Iris pigment epithelial cell (primary cell): Measurements from ENCODE around the gene CIBAR2.

Experiments
- DNase-seq: peaks from one replicate; pipeline ENCODE4 v3.0.0-alpha.2; 2011; ENCODE audit warnings: low read depth

CIBAR2 gene

DNA sequence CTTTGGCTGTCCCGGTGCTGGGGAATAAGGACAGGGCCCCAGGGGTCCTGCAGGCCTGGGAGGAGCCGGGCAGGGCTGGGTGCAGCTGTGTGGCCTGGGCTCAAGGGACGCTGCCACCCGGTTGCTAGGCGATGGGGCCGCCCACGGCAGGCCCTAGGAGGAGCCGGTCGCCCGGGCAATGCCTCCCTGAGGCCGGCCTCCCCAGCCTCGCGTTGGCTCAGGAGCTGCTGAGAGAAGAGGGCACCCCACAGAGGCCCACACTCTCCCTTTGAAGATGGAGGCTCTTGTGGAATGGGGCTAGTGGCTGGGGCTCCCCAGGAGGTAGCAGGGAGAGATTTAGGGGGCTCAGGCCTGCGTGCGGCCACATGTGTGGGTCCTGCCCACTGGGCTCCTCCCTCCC, at the start of gene CIBAR2:
CIBAR2 (minus strand) TSS at position 109 of the 400 bp plus-strand sequence. CDS start 120 bp downstream, outside the sequence.
- no peak for DNase-seq

DNA sequence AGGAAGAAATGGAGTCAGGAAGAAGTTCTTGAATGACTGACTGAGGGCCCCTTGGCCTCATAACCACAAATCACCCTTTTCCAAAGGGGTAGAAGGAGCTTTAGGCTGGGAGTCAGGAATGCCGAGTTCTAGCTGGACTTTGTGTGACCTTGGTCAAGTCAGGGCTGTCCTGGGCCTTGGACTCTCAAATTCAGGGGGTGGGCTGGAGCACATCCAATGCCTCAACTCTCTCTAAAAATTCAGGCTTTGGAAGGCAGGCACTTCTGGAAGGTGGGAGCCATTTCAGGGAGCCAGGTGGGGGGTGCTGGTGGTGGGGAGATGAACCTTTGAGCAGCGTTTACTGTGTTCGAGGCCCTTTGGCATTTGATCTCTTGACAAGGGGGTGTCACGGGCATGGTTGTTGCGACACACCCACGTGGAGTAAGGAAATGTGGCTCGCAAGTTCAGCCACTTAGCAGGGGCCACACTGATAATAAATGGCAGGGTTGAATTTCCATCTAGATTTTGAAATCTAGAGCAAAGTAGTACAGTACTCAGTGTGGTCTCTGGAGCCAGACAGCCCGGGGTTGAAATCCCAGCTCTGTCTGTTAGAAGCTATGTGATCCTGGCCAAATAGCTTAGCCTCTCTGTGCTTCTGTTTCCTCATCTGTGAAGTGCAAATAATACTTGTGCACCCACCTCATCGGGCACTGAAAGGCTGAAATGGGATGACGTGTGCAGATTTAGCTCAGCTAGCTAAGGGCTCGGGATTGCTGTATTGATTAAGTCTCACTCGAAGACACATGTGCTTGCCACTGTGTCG, 47.1 kb upstream of the CIBAR2 start:
- no peak for DNase-seq

DNA sequence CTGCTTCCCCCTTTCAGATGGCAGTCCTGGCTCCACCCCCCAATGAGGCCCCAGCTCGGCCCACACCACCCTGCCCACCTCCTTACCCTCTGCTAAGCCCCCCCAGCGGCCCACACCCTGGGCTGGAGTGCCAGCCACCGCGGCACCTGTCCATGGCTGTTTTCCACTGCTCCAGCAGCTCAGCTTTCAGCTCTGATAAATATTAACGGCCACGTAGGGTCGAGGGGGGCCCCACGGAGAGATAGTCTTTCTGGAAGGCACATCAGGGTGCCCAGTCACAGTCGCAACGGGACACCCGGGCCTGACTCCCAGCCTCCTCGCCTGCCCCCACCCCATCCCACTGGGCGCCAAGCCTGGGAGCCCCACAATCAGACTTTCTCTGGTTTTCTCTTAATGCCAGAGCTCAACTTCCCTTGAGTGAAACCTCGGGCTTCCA, 46.5 kb upstream of the CIBAR2 start:
- no peak for DNase-seq

DNA sequence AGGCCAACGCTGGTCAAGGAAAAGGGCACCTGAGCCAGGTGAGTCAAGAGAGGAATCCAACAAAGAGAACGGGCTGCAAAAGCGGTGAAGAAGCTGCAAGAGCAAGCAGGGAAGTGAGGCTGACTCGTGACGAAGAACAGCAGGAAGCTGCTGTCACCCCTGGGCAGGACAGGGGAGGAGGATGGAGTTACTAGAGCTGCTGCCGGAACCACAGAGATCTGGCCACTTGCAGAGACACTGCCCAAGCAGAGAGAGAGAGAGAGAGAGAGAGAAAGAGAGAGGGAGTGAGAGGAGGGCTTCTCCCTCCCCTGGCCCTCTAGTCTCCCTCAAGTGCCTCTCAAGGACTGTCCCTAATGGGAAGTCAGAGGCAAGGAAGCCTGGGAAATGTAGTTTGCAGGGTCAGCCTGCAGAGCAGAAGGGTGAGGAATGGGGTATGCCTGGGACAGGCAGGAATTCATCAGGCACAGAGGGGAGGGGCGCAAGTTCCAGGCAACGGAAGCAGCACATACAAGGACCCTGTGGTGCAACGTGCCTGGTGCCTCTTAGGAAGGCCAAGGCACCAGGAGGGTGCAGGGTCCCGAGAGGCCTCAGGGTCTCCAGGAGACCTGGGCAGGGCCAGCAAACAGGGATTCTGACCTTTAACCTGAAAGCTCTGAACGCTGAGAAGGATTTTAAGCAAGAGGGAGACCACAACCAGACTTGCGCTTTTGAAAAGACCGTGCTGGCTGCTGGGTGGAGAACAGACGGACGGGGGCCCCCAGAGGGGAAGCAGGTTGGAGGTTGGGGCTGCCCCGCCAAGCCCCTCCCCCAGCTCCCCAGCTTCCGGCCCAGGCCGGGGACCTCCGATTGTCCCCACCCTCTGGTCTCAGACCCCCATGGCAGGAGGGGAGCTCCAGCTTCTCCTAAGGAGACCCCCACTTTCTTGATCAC, 45.8 kb upstream of the CIBAR2 start:
- no peak for DNase-seq

DNA sequence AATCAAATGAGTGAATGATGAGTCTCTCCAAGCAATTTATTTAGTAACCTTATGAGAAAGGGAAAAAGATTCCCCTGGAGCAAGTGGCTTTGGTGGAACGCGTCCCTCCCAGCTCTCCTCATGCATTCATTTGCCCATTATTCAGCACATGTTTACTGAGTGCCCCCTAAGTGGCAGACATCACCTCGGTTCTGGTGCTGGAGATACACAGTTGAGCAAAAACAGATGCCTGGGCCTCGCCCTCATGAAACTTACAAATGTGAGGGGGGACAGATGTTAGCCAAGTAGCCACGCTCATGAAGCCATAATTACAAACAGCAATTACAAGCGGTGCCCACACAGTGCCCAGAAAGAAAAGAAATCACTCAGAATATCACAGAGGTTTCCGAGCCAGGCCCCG, 45.1 kb upstream of the CIBAR2 start:
- DNase-seq = no peak

DNA sequence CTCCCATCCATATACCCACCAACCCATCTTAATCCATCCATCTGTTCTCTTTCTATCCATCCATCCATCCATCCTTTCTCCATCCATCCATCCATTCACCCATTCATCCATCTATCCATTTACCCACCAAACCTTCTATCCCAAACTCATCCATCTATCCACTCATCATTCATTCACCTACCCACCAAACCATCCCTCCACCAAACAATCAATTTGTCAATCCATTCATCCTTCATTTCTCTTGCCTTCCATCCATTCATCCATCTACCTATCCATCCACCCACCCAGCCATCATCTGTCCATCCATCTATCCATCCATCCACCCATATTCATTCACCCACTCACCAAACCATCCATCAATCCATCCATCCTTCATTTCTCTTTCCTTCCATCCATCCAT, 44.6 kb upstream of the CIBAR2 start:
- DNase-seq = no peak

DNA sequence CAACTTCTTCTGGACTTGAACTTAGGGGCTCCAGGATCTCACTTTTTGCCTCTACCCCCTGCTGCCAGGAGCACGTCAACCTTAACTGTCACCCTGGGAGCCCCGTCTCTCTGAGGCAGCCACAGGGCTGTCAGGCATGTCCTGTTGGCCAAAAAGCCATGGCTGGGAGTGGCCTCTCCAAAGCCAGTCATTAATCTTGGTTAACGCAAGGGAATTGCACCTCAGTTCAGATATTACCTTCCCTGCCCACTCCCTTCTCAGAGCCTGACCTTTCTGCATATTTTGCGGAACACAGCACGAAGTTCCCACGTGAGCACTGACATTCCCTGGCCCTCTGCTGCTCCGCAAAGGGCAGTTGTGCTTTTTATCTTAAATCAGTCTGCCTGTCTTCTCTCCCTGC, 44.2 kb upstream of the CIBAR2 start:
- DNase-seq = no peak

DNA sequence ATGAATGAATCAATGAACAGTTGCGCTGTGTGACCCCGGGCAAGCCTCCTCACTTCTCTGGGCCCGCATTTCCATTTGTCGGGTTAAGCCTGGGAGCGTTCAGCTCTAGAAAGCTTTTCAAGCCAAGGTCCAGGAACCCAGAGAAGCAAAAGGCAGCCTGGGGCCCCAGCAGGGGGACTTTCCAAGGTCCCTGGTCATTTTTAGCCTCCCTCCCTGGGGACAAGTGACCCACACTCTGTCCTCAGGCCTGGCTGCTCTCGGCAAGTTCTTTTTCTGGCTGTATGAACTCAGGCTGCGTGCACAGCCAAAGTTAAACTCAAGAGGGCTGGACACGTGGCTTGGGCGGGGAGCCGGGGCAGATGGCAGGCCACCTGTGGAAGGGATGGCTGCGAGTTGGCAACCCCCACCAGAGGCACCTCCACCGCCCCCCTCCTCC, 41.4 kb upstream of the CIBAR2 start:
- DNase-seq = no peak

DNA sequence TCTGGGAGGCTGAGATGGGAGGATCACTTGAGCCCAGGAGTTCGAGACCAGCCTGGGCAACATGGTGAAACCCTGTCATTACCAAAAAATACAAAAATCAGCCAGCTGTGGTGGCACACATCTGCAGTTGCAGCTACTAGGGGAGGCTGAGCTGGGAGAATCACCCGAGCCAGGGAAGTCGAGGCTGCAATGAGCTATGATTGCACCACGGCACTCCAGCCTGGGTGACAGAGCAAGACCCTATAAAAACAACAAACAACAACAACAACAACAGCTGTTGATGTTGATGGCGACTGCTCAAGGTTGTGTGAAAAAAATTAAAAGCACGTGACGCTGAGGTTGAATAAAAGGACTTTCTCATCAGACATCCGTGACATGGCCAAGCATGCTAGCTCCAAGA, 40.8 kb upstream of the CIBAR2 start:
- DNase-seq = no peak

DNA sequence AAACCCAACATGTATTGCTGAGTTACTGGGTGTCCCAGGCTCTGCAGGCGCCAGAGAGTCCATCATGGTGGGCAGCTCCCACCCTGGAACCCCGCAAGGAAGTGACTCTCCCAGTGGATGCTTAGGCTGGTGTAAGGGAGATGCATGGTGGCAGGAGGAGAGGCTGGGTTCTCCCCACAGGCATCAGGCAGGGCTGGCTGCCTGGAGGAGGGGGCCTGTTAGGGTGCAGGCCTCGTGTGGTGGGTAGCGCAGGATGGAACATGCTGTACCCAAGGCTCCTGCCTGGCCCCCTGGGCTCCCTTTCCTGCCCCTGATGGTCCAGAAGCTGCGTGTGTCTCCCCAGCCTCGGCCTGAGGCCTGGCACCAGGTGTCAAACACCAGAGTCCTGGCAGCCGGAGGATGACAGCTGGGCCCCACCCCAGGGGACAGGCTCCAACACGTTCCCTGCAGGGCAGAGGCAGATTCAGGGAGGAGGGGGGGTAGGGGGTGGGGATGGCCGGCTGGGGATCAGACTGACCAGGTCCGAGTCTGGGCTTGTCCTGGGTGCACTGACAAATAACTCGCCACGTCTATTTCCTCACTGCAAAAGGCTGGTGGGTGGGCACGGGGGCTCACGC, 40.2 kb upstream of the CIBAR2 start:
- no peak for DNase-seq

DNA sequence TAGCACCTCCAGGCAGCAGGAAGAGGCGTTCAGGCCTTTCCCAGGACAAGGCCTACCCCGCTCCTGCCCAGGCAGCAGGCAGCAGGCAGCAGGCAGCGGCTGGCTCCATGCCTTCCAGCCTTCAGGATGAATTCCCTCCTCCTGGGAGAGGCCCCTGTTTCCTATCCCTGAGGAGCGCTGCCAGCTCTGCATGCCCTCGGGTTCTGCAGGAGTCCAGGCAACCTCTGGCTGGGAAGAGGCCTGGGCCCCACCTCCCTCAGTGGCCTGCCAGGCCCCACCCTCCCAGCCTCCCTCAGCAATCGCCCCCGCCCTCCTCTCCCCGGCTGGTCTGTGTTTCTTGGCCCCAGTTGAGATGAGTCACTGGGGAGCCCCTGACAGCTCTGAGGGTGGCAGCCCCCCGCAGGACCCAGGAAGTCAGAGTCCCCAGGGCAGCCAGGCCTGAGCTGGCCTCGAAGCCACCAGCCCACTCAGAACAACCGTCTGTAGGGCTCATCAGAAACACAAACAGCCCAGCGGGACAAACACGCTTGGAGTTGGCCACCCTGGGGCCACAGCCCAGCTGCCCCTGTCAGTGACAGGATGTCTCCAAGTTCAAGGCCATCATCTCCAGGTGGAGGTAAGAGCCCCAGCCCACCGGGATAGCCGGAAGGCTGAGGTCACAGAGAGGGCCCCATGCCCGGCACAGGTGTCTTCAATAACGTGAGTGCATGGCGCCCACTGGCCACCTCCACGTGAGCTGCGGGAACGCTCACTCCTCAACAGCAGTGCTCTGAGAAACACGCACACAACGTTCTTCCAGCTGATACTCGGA, 39.5 kb upstream of the CIBAR2 start:
- peak; percentile 78 for DNase-seq

DNA sequence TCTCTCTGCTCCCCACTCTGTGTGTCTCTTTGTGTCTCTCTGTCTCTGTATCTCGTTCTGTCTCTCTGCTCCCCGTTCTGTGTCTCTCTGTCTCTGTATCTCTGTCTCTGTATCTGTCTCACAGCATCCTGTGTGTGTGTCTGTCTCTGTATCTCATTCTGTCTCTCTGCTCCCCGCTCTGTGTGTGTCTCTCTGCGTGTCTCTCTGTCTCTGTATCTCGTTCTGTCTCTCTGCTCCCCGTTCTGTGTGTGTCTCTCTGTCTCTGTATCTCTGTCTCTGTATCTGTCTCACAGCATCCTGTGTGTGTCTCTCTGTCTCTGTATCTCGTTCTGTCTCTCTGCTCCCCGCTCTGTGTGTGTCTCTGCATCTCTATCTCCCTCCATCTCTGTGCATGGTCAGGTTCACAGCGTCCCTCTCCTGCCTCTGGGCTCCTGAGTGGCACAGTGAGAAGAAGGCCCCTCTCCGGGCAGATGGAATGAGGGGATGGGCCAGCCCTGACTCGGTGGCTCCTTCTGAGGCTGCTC, 38.9 kb upstream of the CIBAR2 start:
- no peak for DNase-seq

DNA sequence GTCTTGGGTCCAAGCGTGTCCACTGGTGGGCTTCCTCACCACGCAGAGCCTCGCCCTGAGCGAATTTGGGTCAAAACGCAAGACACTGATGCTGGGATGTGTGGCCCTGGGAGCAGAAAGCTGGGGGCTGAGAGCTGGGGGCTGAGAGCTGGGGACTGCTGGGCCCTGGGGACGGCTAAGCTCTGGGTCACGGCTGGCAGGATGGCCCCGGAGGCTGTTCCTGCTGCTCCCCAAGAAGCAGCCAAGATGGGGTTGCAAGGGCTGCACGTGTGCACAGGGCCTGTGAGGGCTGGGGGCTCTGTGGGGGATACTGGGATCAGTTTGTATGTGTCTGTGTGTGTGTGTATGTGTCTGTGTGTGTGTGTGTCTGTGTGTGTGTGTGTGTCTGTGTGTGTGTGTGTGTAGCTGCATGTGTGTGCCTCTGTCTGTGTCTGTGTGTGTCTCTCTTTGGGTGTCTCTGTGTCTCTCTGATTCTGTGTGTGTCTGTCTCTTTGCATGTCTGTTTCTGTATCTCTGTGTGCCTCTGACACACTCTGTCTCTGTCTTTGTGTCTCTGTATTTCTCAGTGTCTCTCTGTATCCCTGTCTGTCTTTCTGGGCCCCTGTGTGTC, 38.2 kb upstream of the CIBAR2 start:
- DNase-seq = no peak

DNA sequence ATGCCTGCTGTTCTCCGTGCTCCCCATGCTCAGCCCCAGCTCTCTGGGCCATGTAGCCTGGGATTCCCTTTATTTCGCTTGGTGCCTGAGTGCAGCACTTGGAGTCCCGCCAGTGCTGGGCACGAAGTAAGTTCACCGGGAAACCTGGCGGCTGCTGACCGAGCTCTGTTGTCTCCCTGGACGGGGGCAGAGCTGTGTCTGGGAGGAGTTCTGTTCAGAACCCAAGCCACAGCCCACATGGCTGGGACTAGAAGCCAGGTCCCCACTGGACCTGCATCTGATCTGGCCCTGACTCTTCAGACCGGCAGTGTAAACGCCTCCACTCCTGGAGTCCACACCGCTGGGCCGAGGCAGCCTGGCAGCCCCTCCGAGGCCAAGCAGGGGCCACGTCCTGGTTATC, 37.5 kb upstream of the CIBAR2 start:
- DNase-seq = no peak

DNA sequence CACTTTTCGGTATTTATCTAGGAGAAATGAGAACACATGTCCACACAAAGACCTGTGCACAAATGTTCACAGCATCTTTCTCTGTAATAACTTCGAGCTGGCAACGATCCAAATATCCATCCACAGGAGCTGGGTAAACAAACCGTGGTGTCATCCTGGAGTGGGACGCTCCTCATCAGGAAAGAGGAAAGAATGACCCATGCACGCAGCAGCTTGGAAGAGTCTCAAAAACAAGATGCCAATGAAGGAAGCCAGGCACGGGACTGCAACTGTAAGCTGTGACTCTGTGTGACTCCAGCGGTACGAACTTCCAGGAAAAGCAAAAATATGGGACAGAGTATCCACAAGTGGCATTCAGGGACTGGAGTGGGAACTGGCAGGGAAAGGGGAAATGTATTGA, 36.7 kb upstream of the CIBAR2 start:
- no peak for DNase-seq

DNA sequence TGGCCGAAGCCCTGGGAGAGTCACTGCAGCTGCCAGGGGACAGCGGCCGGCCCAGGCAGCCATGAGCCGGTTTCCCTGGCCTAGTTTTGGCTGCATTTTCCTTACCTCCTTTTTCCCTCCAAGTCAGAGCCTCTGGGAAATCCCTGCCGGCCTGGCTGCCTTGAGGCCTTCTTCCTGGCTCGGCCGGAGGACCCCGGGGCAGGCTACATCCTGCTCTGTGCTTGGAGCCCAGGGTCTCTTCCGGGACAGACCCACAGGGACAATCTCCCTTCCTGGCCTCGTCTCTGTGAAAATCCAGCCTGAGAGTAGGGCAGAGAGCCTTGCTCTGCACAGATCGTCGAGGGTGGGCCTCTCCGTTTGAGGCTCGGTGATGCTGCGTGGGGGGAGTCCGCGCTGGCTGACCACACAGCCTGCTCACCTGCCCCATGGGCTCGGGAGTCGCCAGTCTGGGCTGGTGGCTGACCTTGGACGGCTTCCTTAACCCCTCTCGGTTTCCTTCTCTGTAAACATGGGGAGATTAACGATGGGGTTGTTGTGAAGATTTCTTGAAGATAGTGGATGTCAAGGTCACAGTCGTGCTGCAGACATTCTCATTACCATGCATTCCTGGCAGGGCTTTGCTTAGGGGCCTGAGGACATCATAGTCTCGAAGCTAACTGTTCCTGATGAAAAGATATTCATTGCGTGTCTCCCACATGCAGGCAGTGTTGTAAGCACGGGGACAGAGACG, 34.8 kb upstream of the CIBAR2 start:
- no peak for DNase-seq

DNA sequence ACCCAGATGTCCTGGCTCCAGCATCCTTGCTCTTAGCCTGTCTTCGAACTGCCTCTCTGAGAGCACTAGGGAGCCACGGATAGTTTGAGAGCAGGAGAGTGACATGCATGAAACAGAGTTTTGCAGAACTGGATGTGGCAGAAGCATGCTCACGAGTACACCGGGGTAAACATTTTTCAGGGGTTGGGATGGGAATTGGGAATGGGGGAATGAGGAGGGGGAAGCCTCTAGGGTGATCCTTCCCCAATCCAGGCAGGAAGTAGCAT, 34.2 kb upstream of the CIBAR2 start:
- DNase-seq = no peak

DNA sequence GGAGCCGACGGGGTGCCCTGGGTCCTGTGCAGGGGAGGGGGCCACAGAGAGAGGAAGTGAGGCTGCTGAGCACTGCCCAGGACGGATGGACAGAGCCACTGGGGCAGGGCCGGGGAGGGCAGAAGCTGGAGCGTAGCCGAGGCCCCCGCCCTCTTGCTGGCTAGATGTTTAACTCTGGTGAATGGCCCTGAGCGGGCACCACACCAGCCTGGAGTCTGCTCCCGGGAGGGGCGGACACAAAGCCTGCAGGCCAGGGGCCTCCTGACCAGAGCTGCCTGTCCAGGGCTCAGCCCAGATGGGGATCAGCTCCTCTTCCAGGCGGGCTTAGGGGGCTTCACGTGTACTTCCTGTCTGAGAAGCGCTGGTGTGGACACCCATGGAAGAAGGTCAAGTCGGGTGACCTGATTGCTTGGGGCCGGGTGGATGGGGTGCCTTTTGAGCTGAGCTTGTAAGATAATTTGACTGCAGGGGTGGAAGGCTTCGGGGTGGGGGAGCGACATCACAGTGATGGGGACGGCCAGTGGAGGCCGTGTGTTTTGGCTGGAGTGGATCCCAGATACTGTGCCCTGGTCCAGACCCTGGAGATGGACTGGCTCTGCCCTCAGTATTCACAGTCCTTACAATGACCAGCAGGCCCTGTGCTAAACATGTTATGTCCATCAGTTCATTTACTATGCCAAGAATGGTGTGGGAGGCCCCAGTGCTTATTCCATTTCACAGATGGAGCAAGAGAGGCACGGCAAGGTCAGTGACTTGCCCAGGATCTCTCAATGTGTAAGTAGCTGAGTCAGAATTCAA, 33.7 kb upstream of the CIBAR2 start:
- no peak for DNase-seq

DNA sequence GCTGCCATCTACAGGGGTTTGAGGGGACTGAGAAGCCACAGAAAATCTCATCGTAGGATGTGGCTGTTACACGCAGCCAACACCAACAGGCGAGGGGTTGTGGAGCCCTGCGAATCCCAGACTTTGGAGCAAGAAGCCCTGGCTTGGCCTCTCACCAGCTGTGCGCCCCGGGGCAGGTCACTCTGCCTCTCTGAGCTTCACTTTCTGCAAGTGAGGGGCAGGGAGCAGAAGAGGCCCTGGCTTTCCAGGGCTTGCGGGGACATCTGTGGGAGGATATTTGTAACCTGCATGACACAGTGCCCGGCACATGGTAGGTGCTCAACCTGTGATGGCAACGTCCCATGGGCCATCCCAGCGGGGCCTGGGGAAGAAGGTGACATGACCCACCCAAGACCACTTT, 32.9 kb upstream of the CIBAR2 start:
- no peak for DNase-seq
